GM18526 (cell line): Measurements from ENCODE around the gene OTOP2.

Source experiments
- POLR2A ChIP-seq: IDR thresholded peaks from 3 replicates; pipeline ENCODE4 v1.6.1; 2011; ENCODE audit not compliant: insufficient read length; ENCODE audit errors: extremely low read depth

Gene OTOP2

DNA sequence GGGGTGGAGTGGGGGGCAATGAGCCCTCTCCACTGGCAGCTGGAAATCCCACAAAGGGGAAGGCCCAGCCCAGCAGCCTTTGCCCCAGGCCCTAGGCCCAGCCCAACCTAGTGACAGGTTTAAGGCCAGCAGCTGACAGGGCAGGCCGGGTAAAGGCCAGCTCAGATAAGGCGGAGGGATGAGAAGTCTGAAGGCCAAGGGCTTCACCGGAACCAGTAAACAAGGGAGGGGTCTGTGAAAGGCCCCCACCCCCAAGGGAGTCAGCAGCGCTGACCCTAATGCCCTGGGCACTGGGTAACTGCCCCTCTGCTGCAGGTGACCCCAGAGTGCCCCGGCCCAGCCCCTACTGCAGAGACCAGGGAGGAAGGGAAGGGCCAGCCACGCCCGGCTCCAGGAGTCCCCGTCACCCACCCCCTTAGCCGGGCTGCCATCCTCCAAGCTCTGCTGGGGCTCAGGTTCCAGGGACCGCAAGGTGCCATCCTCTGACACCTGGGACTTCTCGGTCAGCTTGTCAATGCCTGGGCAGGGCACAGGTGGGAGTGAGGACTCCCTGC, 29.1 kb downstream of the OTOP2 start:
- no peak for TF ChIP-seq POLR2A

DNA sequence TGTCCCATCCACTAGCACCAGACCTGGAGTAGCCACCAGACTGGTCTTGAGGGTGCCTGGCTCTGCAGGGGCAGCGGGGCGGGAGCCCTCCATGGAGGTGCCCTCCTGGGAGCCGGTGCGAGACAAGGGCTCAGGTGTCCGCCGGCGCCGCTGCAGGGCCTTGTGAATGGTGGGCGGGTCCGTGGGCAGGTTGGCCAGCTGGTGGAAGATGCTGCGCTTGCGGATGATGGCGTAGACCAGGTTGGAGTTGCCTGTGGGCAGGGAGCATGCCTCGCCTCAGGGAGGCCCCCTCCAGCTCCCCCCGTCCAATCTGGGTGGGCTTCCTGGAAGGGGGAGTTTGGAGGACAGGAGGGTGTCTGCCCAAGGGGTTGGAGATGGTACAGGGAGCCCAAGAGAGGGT, 30.0 kb downstream of the OTOP2 start:
- TF ChIP-seq POLR2A: no peak

DNA sequence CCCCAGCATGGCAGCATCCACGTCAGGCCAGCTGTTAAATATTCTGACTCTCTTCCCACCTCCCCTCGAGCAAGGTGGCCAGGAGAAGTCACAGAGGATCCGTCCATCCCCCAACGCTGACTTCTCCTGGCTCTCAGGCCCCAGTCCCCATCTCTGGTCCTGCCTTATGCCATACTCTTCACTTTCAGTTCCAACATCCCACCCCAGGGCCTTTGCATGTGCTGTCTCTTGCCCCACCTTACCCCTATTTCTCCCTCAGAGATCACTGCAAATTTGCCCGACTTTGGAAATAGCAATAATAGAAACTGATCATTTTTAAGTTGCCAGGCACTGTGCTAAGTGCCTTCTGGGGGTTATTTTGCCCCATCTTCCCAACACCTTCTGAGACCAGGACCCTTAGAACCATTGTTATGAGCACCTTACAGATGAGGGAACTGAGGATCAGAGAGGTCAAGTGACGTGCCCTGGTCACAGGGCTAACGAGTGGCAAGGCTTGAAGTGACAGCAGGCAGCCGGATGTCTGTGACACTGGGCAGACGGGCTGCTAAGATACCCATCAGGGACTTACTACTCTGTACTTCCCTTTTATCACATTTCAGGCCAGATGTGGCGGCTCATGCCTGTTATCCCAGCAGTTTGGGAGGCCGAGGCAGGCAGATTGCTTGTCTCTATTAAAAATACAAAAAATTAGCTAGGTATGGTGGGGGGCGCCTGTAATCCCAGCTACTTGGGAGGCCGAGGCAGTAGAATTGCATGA, 30.8 kb downstream of the OTOP2 start:
- TF ChIP-seq POLR2A: no peak

DNA sequence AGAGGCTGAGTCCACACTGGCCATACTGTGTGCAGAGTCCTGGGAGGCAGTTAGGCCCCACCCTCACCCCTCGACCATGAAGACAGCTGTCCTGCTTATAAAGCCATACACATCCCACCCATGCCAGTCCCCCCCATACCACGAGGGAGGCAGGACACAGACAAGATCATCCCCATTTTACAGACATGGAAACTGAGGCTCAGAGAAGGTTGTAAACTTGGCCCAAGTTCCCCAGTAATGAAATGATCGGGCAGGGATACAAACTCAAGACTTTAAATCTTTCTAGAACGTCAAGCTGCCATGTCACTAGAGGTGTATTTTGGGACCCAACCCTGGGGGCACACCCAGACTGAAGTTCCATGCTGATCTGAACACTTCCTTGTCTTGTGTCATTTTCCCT, 32.0 kb downstream of the OTOP2 start:
- TF ChIP-seq POLR2A: no peak

DNA sequence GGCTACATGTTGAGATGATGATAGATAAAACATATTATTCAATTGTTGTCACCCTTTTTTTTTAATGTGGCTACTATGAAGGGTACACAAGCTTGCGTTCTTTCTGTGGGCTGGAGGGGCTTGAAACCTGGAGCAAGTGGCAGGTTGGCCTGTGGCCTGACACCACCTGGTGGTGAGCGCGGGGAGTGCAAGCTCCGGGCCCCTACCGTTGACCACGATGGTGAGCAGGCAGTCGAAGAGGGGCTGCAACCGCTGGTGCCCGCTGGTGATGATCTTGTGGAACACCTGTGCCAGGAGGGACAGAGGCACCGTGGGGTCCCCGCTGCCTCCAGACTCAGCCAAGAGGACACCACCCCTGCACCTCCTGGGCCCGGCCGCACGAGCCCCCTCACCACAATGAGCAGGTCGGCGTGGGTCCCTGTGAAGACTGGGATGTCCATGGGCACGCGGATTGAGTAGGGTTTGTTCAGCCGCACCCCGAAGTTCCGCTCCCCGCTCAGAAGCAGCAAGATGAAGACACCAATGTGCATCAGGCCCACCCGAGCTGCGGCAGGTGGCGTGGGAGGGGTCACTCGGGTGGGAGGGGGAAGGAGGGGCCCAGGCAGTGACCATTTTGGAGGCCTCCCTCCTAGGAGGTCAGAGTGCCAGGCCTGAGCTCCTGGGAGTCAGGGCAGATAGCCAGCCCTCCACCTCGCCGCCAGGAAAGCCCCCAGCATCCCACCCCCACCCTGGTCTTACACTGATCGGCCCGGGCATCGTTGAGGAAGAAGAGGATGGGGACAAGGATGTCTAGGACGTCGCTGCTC, 34.1 kb downstream of the OTOP2 start:
- no peak for TF ChIP-seq POLR2A

DNA sequence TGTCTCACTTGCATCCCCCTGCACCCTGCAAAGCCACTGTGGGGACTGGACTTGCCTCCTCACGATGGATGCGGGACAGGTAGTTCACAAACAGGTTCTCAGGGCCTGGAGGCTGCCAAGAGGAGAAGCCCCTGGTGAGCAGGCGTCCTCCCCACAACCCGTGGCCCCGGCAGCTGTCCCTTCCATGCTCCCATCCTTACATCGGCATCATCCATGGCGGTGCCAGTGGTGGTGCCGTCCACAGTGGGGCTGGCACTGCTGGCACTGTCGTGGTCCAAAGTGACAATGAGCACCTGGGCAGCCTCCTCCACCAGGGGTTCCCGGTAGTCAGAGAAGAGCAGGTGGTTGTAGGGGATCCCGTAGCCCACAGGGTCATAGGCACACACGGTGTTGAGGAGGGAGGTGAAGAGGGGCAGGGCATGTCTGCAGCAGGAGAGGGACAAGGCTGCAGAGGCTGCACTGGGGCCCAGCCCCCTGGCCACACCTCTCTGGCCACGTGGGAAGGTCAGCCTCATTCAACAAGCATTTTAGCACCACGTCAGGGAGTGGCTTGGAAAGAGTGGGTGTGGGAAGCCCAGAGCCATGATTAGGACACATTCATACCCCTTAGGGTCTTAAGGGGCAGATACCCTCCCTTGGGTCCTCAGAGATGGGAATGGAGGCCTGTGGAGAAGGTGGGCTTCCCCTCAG, 35.9 kb downstream of the OTOP2 start:
- TF ChIP-seq POLR2A: no peak

DNA sequence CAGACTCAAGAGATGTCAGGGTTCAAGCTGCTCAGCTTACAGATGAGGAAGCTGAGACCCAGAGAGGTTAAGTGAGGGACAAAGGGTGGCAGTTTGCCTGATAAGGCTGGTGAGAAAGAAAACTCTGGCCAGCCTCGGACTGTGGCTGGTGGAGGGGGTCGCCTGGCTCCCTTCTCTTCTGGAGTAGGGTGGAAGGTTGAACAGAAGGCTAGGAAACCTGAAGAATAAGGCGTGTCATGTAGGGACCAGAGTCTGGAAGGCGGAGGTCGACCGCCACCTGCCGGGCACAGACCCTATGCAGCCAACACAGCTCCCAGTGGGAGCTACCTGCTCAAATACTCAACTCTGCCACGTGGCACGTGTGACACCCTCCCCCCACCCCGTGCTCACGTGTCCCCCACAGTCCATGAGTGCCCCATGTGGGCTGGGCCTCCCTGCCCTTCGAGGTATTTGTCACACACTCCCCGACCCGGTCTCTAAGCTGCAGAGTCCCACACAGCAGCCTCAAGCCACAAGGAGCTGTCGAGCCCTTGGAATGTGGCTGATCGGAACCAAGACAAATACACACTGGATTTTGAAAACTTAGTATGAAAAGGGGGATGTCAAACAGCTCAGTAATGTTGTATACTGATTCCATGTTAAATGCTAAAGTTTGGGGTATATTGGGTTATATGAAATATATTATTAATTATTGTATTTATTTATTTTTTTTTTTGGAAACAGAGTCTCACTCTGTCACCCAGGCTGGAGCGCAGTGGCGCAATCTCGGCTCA, 36.7 kb downstream of the OTOP2 start:
- TF ChIP-seq POLR2A: no peak

DNA sequence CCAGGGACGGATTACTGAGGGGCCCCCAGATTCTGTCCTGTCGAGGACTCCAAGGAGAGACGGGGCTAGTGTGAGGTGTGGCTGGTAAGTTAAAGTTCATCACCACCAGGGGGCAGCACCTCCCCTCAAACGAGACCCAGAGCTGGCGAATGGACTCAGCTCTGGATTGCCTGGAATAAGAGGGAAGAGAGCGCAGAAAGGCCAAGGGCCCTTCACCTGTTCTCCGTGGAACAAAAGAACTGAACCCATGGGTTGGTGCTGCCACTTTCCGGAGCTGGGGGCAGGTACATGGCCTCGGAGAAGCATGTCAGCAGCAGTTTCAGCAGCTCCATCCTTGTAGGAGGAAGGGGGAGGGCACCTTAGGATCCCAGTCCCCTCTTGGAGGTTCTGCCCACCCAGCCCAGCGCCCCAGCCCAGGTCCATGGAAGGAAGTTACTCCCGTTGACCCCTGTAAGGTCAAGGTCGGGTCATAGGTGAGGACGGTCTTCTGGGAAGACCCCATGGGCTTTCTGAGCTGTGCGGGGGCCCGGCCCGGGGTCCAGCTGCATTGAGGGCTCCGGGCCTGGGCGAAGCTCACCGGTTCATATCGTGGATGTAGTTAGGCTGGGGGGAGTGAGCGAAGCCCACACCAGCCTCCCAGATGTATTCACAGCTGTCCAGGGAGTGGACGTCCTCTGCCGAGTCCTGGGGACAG, 37.7 kb downstream of the OTOP2 start:
- no peak for TF ChIP-seq POLR2A

DNA sequence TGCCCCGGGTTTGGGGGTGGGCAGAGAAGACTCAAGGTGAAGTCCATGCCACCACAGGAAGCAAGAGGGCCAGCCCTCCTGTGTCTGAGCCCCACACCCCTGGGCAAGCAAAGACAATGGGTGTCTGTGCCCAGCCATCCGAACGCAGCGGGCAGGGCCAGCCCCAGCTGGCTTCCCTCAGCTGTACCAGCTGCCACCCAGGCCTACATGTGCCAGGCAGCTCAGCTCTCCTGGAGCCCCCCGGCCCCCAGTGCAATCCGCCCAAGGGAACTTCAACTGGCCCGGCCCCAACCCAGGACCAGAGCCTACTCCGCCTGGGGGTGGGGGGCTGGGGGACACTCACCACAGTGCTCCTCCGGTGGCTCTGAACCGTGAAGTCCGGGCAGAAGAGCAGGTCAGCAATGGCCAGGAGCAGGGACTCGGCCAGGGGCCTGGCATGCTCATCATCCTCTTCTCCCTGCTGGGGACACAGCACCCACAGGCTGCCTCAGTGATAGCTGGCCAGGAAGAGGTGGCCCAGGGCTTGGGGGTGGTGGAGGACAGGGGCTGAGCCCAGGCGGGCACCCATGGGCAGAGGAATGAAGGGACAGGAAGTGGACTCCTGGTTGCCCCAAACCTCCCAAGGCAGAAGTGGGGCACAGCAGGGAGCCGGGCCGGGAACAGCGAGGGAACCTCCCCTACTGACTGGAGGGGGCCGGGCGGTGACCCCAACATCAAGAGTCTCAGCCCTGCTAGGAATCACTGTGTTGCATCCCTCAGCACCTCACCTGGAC, 38.7 kb downstream of the OTOP2 start:
- no peak for TF ChIP-seq POLR2A

DNA sequence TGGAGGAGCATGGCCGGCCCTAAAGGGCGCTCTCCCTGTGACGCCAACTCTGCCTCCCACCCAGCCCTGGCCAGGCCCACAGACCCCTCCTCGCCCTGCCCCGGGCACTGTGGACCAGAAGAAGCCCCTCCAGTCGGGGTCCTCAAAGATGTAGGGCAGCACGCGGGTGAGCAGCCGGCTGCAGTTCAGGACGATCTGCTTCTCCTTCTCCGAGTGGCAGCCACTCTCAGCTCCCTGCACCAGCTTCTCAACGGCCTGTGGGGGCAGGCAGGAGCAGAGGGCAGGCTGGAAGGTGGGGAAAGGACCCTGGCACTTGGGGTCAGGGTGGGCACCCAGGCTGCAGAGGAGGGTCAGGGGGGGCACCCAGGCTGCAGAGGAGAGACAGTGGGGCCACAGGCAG, 39.6 kb downstream of the OTOP2 start:
- no peak for TF ChIP-seq POLR2A

DNA sequence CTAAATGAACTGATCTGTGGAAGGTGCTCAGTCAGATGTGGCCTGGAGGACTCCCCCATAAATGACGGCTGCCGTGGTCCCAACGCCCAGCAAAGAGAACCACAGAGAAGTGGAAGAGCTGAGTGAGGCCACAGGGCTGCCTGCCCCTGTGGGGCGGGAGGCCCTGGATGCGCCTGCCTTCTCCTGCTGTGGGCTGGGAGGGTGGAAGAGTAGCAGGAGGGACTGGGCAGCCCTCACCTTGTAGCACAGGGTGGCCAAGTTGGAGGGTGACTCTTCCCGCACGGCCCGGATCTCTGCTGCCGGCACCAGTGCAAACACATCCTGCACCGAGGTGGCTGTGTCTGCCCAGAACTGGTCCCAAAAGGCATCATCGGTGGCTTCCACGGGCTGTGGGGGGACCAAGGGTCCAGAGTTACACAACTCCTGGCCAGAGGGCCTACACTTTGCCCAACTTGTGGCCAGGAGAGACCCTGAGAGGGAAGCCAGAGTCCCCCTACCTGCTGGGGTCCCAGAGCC, 40.2 kb downstream of the OTOP2 start:
- TF ChIP-seq POLR2A: no peak

DNA sequence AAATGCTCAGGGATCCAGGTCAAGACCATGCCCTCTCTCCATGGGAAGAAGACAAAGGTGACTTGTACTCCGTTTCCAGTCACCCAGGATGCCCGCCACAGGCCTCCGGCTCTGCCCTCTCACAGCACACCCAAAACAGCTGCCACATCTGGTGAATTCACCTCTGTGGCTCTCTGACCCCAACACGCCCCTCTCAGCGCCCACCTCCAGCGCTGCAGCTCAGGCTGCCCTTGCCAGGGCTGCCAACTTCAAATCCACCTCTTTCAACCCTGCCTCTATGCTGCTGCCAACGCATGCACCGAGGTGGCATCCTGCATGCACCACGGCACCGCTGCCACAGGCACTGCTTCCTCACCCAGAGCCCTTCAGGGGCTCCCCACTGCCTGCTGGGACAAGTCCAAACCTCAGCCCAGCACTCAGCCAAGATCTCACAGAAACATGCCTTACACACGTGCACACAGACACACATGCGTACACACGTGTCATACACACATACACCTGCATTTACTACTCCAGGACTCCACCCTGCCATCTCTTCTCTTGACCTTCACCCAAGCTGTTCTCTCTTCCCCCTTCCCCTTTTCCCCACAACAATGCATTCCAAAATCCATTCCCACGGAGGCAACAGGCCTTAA, 41.0 kb downstream of the OTOP2 start:
- no peak for TF ChIP-seq POLR2A

DNA sequence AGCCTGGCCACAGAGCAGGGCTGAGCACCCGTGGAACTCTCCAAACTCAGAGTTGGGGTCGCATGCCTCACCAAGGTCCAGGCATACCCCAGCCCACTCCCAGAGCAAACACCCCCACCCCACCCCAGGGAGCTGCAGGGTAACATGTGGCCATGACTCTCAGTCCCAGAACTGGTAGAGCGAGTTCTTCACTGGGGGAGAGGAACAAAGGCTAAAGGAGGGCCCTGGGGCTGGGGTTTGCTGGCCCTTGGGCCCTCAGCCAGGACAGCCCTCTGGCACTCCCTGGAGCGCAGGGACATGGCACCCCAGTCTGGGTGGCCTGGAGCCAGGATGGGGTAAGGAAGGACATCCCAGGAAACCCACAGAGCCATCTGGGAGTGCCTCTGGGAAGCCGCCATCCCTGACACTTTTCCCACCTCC, 44.3 kb downstream of the OTOP2 start:
- no peak for TF ChIP-seq POLR2A
